ENCODE data around the gene RBFOX1.

GRCh38 chr16:7438601-7439000, 106.0 kb downstream of the RBFOX1 start:
- TF ChIP-seq POLR2A (IDR thresholded peaks at IDR 0.05) = no peak
- TF ChIP-seq, protein P1, sequence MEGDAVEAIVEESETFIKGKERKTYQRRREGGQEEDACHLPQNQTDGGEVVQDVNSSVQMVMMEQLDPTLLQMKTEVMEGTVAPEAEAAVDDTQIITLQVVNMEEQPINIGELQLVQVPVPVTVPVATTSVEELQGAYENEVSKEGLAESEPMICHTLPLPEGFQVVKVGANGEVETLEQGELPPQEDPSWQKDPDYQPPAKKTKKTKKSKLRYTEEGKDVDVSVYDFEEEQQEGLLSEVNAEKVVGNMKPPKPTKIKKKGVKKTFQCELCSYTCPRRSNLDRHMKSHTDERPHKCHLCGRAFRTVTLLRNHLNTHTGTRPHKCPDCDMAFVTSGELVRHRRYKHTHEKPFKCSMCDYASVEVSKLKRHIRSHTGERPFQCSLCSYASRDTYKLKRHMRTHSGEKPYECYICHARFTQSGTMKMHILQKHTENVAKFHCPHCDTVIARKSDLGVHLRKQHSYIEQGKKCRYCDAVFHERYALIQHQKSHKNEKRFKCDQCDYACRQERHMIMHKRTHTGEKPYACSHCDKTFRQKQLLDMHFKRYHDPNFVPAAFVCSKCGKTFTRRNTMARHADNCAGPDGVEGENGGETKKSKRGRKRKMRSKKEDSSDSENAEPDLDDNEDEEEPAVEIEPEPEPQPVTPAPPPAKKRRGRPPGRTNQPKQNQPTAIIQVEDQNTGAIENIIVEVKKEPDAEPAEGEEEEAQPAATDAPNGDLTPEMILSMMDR (IDR thresholded peaks at IDR 0.05) = no peak

All from Peyer's patch (tissue), 4 donors.